Loucy (cell line): Measurements from ENCODE around the gene MAP3K20.

Experiments used
- H2AFZ ChIP-seq: fragments of 200-600 bp; sonication (generic); 2 replicates; pipeline ENCODE4 v1.6.0; 2016; ENCODE audit warnings: antibody characterized with exemption, mild to moderate bottlenecking, low read length, moderate library complexity
- H3F3A ChIP-seq: fragments of 200-600 bp; 2 replicates; pipeline ENCODE4 v1.6.0; 2016; ENCODE audit warnings: antibody characterized with exemption, low read depth, mild to moderate bottlenecking
- H3K27me3 ChIP-seq: fragments of 200-600 bp; sonication (generic); 2 replicates; pipeline ENCODE4 v1.6.1; 2014; ENCODE audit warnings: low read length, mild to moderate bottlenecking; ENCODE audit not compliant: insufficient read depth, poor library complexity, severe bottlenecking
- H3K36me3 ChIP-seq: fragments of 200-600 bp; sonication (generic); 2 replicates; pipeline ENCODE4 v1.6.1; 2016; ENCODE audit warnings: low read length; ENCODE audit not compliant: insufficient read depth
- H3K4me1 ChIP-seq: fragments of 200-600 bp; sonication (generic); 2 replicates; pipeline ENCODE4 v1.5.1; 2014; ENCODE audit warnings: low read length, mild to moderate bottlenecking; ENCODE audit not compliant: insufficient read depth, poor library complexity, severe bottlenecking
- H3K4me2 ChIP-seq: fragments of 200-600 bp; sonication (generic); 2 replicates; pipeline ENCODE4 v1.6.0; 2014; ENCODE audit warnings: antibody characterized with exemption, low read length, low read depth, mild to moderate bottlenecking; ENCODE audit not compliant: poor library complexity, severe bottlenecking
- H3K4me3 ChIP-seq: fragments of 200-600 bp; sonication (generic); 2 replicates; pipeline ENCODE4 v1.5.1; 2014; ENCODE audit warnings: low read length, mild to moderate bottlenecking, mixed read lengths; ENCODE audit not compliant: poor library complexity, severe bottlenecking
- H3K79me2 ChIP-seq: fragments of 200-600 bp; sonication (generic); 2 replicates; pipeline ENCODE4 v1.6.1; 2014; ENCODE audit warnings: low read length; ENCODE audit not compliant: insufficient read depth
- H3K9ac ChIP-seq: fragments of 200-600 bp; sonication (generic); 2 replicates; pipeline ENCODE4 v1.6.0; 2014; ENCODE audit warnings: mild to moderate bottlenecking, low read depth, low read length, moderate library complexity; ENCODE audit not compliant: poor library complexity, severe bottlenecking
- H3K9me2 ChIP-seq: fragments of 200-600 bp; sonication (generic); replicated peaks from 2 replicates; pipeline ENCODE4 v1.6.1; 2016; ENCODE audit warnings: low read depth, low read length, mixed read lengths
- H3K9me3 ChIP-seq: fragments of 200-600 bp; sonication (generic); 2 replicates; pipeline ENCODE4 v1.6.1; 2014; ENCODE audit warnings: mild to moderate bottlenecking, antibody characterized with exemption, low read length, low read depth; ENCODE audit not compliant: insufficient read depth
- H4K20me1 ChIP-seq: fragments of 200-600 bp; sonication (generic); 2 replicates; pipeline ENCODE4 v1.6.0; 2014; ENCODE audit warnings: antibody characterized with exemption, low read length, mild to moderate bottlenecking; ENCODE audit not compliant: insufficient read depth, poor library complexity, severe bottlenecking
- CTCF ChIP-seq: fragments of 200-600 bp; sonication (generic); conservative IDR thresholded peaks from 2 replicates; pipeline ENCODE4 v1.5.1; 2014; ENCODE audit warnings: mild to moderate bottlenecking, antibody characterized with exemption, low read length
- EZH2phosphoT487 ChIP-seq: fragments of 200-600 bp; IDR thresholded peaks from 2 replicates; pipeline ENCODE4 v1.6.1; 2018; ENCODE audit warnings: antibody characterized with exemption, mild to moderate bottlenecking, moderate library complexity, borderline replicate concordance

MAP3K20 gene

GRCh38 chr2:173054466-173054865 lies 21.2 kb upstream of the MAP3K20 start:
- no peaks in the 10 kb centered on the region for H3K27me3 ChIP-seq
- no peaks in the 10 kb centered on the region for H3K4me1 ChIP-seq
- H3K36me3 ChIP-seq: no peaks in the 10 kb centered on the region
- no peak overlapping the region for H3K4me2 ChIP-seq
- no peak overlapping the region for H3K9ac ChIP-seq
- H3K4me3 ChIP-seq: no peak overlapping the region
- H3K9me3 ChIP-seq: no peaks in the 10 kb centered on the region
- no peaks in the 10 kb centered on the region for H3F3A ChIP-seq
- TF ChIP-seq CTCF (no peak), EZH2phosphoT487 (no peak)
- no peaks in the 10 kb centered on the region for H3K79me2 ChIP-seq
- H2AFZ ChIP-seq: no peak overlapping the region
- H4K20me1 ChIP-seq: no peaks in the 10 kb centered on the region
- H3K9me2 ChIP-seq: no peaks in the 10 kb centered on the region

- Histone ChIP-seq H3K9me3 (no peaks in the 10 kb centered on the region), H3K4me1 (no peaks in the 10 kb centered on the region), H3K9me2 (no peaks in the 10 kb centered on the region), H3K27me3 (no peaks in the 10 kb centered on the region), H3F3A (no peaks in the 10 kb centered on the region), H3K79me2 (no peaks in the 10 kb centered on the region), H2AFZ (no peak overlapping the region), H3K36me3 (no peaks in the 10 kb centered on the region), H3K4me3 (no peak overlapping the region), H3K9ac (no peak overlapping the region), H3K4me2 (no peak overlapping the region), H4K20me1 (no peaks in the 10 kb centered on the region)
- TF ChIP-seq CTCF (no peak), EZH2phosphoT487 (no peak)
Observed at GRCh38 chr2:173056705-173057364, 18.8 kb upstream of the MAP3K20 start.

GRCh38 chr2:173058097-173058496 lies 17.5 kb upstream of the MAP3K20 start:
- Histone ChIP-seq H3K9me2 (no peaks in the 10 kb centered on the region), H4K20me1 (no peaks in the 10 kb centered on the region), H3K27me3 (no peaks in the 10 kb centered on the region), H3K4me1 (no peaks in the 10 kb centered on the region), H3K4me2 (no peak overlapping the region), H3K36me3 (no peaks in the 10 kb centered on the region), H3K79me2 (no peaks in the 10 kb centered on the region), H3K9me3 (no peaks in the 10 kb centered on the region), H3K9ac (no peak overlapping the region), H2AFZ (peak overlapping the region; percentile 6; the same call in 1 of the 2 replicates), H3F3A (no peaks in the 10 kb centered on the region), H3K4me3 (no peak overlapping the region)
- TF ChIP-seq EZH2phosphoT487 (no peak), CTCF (no peak)
